OCI-LY3 (cell line): ENCODE measurements around the gene TMPRSS2.

Experiments used
- H2AFZ ChIP-seq: fragments of 200-600, 300-600 bp; shearing (Covaris generic); 2 replicates; pipeline ENCODE4 v1.6.0; 2014; ENCODE audit warnings: antibody characterized with exemption, low read depth, low read length
- H3K27ac ChIP-seq: fragments of 200-600, 300-600 bp; sonication (generic); 2 replicates; pipeline ENCODE4 v1.5.1; 2014; ENCODE audit warnings: mild to moderate bottlenecking, low read length, moderate library complexity, mixed read lengths
- H3K27me3 ChIP-seq: fragments of 200-600, 300-600 bp; sonication (generic); 2 replicates; pipeline ENCODE4 v1.6.1; 2014; ENCODE audit warnings: low read depth, low read length, mixed read lengths
- H3K36me3 ChIP-seq: fragments of 200-600, 300-600 bp; sonication (generic); replicated peaks from 2 replicates; pipeline ENCODE3; 2014; ENCODE audit warnings: low read depth, low read length, mixed read lengths
- H3K4me1 ChIP-seq: fragments of 300-600, 200-600 bp; sonication (generic); 2 replicates; pipeline ENCODE4 v1.6.1; 2014; ENCODE audit warnings: low read length, mixed read lengths
- H3K4me2 ChIP-seq: fragments of 200-600, 300-600 bp; sonication (generic); 2 replicates; pipeline ENCODE4 v1.6.1; 2014; ENCODE audit warnings: low read length, mixed read lengths
- H3K4me3 ChIP-seq: fragments of 300-600, 200-600 bp; sonication (generic); 2 replicates; pipeline ENCODE4 v1.5.1; 2014; ENCODE audit warnings: antibody characterized with exemption, mild to moderate bottlenecking, low read length, moderate library complexity
- H3K79me2 ChIP-seq: fragments of 300-600, 200-600 bp; shearing (Covaris generic); 2 replicates; pipeline ENCODE4 v1.6.1; 2014; ENCODE audit warnings: mild to moderate bottlenecking, low read length, mixed read lengths
- H3K9ac ChIP-seq: fragments of 300-600, 200-600 bp; shearing (Covaris generic); 2 replicates; pipeline ENCODE4 v1.6.0; 2014; ENCODE audit warnings: mild to moderate bottlenecking, low read length, moderate library complexity
- H3K9me3 ChIP-seq: fragments of 200-600, 300-600 bp; shearing (Covaris generic); 2 replicates; pipeline ENCODE4 v1.6.1; 2014; ENCODE audit warnings: low read length, mixed read lengths; ENCODE audit not compliant: insufficient read depth
- H4K20me1 ChIP-seq: fragments of 200-600, 300-600 bp; sonication (generic); 2 replicates; pipeline ENCODE4 v1.6.1; 2016; ENCODE audit warnings: low read length, mixed read lengths; ENCODE audit not compliant: insufficient read depth
- CTCF ChIP-seq: fragments of 200-600, 300-600 bp; sonication (generic); IDR thresholded peaks from 2 replicates; pipeline ENCODE4 v1.5.1; 2014; ENCODE audit warnings: antibody characterized with exemption, low read length, low read depth
- EZH2phosphoT487 ChIP-seq: fragments of 200-600 bp; shearing (Covaris generic); IDR thresholded peaks from 2 replicates; pipeline ENCODE4 v1.6.1; 2018; ENCODE audit warnings: antibody characterized with exemption, mixed run types, low read depth

Gene TMPRSS2

DNA sequence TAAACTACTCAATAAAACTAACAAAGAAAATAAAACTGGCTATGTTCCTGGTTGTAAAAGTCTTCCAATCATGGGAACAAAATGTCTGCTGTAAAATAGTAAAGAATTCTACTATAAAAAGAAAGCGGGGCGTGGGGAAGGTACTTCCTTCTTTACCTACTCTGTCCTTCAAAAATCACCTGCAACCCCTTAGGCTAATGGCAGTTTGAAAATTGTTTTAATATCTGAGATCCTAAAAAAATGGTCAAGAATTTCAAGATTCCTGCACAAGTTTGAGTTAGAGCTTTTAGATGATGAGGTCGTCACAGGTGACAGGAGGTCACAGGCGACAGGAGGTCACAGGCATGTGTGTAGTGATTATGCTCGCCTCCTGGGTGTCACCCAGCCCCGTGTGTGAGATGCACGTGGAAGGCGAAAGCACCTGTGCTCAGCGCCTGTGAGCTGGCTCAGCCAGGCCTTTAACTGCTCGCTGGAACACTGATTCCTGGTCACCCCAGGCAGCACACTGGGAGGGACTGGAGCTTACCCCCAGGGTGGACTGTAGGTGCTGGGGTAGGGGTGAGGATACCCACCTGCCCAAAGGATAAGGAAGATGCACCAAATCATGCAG lies 18.6 kb upstream of the TMPRSS2 start:
- H4K20me1 ChIP-seq = no peaks in the 10 kb centered on the region
- H3K4me2 ChIP-seq = no peak overlapping the region
- no peak overlapping the region for H3K27ac ChIP-seq
- H3K9ac ChIP-seq = no peak overlapping the region
- no peaks in the 10 kb centered on the region for H3K79me2 ChIP-seq
- H3K9me3 ChIP-seq = no peaks in the 10 kb centered on the region
- no peaks in the 10 kb centered on the region for H3K4me1 ChIP-seq
- H3K4me3 ChIP-seq = no peak overlapping the region
- no peaks in the 10 kb centered on the region for H3K36me3 ChIP-seq
- no peak overlapping the region for H2AFZ ChIP-seq
- TF ChIP-seq EZH2phosphoT487 = no peak
- TF ChIP-seq CTCF = no peak
- H3K27me3 ChIP-seq = no peaks in the 10 kb centered on the region

GRCh38 chr21:41523175-41523574 lies 15.2 kb upstream of the TMPRSS2 start:
- no peak overlapping the region for H3K4me3 ChIP-seq
- H2AFZ ChIP-seq = no peak overlapping the region
- no peaks in the 10 kb centered on the region for H3K79me2 ChIP-seq
- no peaks in the 10 kb centered on the region for H3K36me3 ChIP-seq
- peaks cover 5% of the 10 kb centered on the region; the same call in 1 of the 2 replicates for H3K4me1 ChIP-seq
- no peak overlapping the region for H3K9ac ChIP-seq
- H3K4me2 ChIP-seq = no peak overlapping the region
- H3K27me3 ChIP-seq = no peaks in the 10 kb centered on the region
- H4K20me1 ChIP-seq = no peaks in the 10 kb centered on the region
- no peak overlapping the region for H3K27ac ChIP-seq
- TF ChIP-seq CTCF (no peak), EZH2phosphoT487 (no peak)
- H3K9me3 ChIP-seq = no peaks in the 10 kb centered on the region

- no peaks in the 10 kb centered on the region for H3K36me3 ChIP-seq
- H2AFZ ChIP-seq = no peak overlapping the region; the same call in 1 of the 2 replicates
- no peaks in the 10 kb centered on the region for H4K20me1 ChIP-seq
- H3K9me3 ChIP-seq = no peaks in the 10 kb centered on the region
- H3K27me3 ChIP-seq = no peaks in the 10 kb centered on the region
- no peak overlapping the region for H3K4me2 ChIP-seq
- H3K27ac ChIP-seq = no peak overlapping the region
- H3K4me1 ChIP-seq = peaks cover 5% of the 10 kb centered on the region; the same call in 1 of the 2 replicates
- no peak overlapping the region for H3K4me3 ChIP-seq
- no peaks in the 10 kb centered on the region for H3K79me2 ChIP-seq
- TF ChIP-seq CTCF (no peak), EZH2phosphoT487 (no peak)
- H3K9ac ChIP-seq = no peak overlapping the region
Measured at GRCh38 chr21:41521489-41522027, 13.6 kb upstream of the TMPRSS2 start.

DNA sequence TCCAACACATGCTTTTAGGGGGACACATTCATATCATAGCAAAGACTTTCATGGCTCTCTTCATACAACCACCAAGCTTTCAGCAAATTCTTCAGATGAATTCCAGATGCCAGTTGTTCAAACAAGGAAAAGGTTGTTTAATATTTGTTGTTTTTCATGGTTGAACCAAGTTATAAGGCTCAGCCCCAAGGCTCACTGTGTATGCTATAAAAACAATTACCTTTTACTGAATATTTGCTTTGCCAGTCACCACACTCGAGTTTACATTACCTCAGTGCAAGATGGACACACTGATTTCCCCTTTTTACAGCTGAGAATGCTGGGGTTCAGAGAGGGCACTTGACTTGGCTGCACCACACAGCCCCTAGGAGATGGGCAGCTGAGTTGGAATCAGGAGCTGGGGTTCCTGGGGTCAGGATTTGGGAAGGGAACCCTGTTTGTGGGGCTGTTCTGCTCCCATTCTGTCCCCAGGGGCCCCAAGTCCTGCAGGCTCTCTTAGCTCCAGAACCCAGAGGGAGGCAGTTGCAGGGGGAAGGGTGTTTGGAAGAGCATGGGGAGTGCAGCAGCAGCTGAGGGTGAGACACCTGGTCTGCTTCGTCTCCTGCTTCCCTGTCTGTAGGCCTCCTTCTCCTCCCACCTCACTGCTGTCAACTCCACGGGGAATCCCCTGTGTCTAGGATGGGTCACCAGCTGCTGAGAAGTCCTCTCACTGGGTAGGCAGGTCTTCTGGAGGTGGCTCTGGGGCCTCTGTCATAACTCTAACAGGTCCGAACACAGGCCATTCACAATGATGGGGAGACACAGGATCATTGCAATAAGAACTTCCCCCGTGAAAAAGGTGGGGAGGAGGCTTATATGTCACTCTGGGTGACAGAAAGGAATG lies 12.8 kb upstream of the TMPRSS2 start:
- H3K27me3 ChIP-seq = no peaks in the 10 kb centered on the region
- peaks cover 5% of the 10 kb centered on the region; the same call in 1 of the 2 replicates for H3K4me1 ChIP-seq
- no peak overlapping the region for H3K4me3 ChIP-seq
- H3K9ac ChIP-seq = no peak overlapping the region
- H3K9me3 ChIP-seq = no peaks in the 10 kb centered on the region
- TF ChIP-seq CTCF = no peak
- TF ChIP-seq EZH2phosphoT487 = no peak
- no peak overlapping the region for H3K27ac ChIP-seq
- no peak overlapping the region for H3K4me2 ChIP-seq
- H2AFZ ChIP-seq = no peak overlapping the region
- H3K36me3 ChIP-seq = no peaks in the 10 kb centered on the region
- no peaks in the 10 kb centered on the region for H3K79me2 ChIP-seq
- no peaks in the 10 kb centered on the region for H4K20me1 ChIP-seq
